Endothelial cell of umbilical vein (primary cell): ENCODE measurements around the gene CAV1. TPM values are rescaled to one million over a fixed set of nuclear protein-coding genes. Genes with fewer than 3 reads are reported as not detected.

Experiments
- BruUV-seq: library from RNA; stranded (reverse); fragments of 400-500 nt; replicated peaks from 2 replicates; lab custom pipeline; 2021; lab: Mats Ljungman, UMichigan
- CTCF ChIA-PET: fragments of 300-600, 350-600 bp; sonication (Branson Sonifier 250); formaldehyde crosslinking; loops from one replicate; lab custom pipeline; 2021; ENCODE audit warnings: antibody characterized with exemption, inconsistent platforms; lab: Charles Lee
- POLR2A ChIA-PET: fragments of 300-600, 350-600 bp; sonication (Branson Sonifier 250); formaldehyde crosslinking; loops from one replicate; lab custom pipeline; 2021; ENCODE audit warnings: antibody characterized with exemption, inconsistent platforms; lab: Charles Lee
- DNase-seq: peaks from one replicate; pipeline ENCODE4 v3.0.0-alpha.2; 2011; ENCODE audit warnings: low read depth, low spot score
- FAIRE-seq: peaks from 2 replicates; lab custom pipeline; 2011; peaks lifted over from hg19 to GRCh38; lab: Jason Lieb, UNC
- H2AFZ ChIP-seq: 2 replicates; pipeline ENCODE4 v1.6.0; 2012; ENCODE audit warnings: low read depth, low read length, control low read depth, inconsistent platforms
- H3K27ac ChIP-seq: 2 replicates; pipeline ENCODE4 v1.5.1; 2011; ENCODE audit warnings: low read depth, mild to moderate bottlenecking, control low read depth, low read length, moderate library complexity; ENCODE audit not compliant: insufficient read depth
- H3K27me3 ChIP-seq, 2 experiments: 2 replicates each; pipeline versions ENCODE4 v1.6.0 to v1.6.1; 2011; ENCODE audit warnings: low read length in 2 of 2, mixed read lengths in 1 of 2; ENCODE audit not compliant: control insufficient read depth in 2 of 2, insufficient read depth in 2 of 2
- H3K36me3 ChIP-seq, 2 experiments: 2 replicates in 1 of 2; 3 replicates in 1 of 2; pipeline ENCODE4 v1.5.1; 2011; ENCODE audit warnings: low read length in 2 of 2, mild to moderate bottlenecking in 1 of 2, moderate library complexity in 1 of 2; ENCODE audit not compliant: control insufficient read depth in 2 of 2, insufficient read depth in 2 of 2; ENCODE audit errors: extremely low read depth in 1 of 2
- H3K4me1 ChIP-seq: 3 replicates; pipeline ENCODE4 v1.5.1; 2011; ENCODE audit warnings: mild to moderate bottlenecking, low read length; ENCODE audit not compliant: control insufficient read depth, insufficient read depth; ENCODE audit errors: extremely low read depth
- H3K4me2 ChIP-seq: 2 replicates; pipeline ENCODE4 v1.6.1; 2011; ENCODE audit warnings: low read length, control low read depth, mixed read lengths; ENCODE audit not compliant: insufficient read depth
- H3K4me3 ChIP-seq, 3 experiments: fragments of 200-600 bp in 1 of 3; sonication (generic), shearing (Covaris generic) in 1 of 3; replicated peaks in 1 of 3; 2 replicates each; pipeline ENCODE4 v1.5.1; 2011 to 2016; ENCODE audit warnings: control low read depth in 3 of 3, low read length in 3 of 3, mild to moderate bottlenecking in 2 of 3, inconsistent platforms in 1 of 3, low read depth in 1 of 3, moderate library complexity in 1 of 3; ENCODE audit not compliant: insufficient read depth in 1 of 3
- H3K79me2 ChIP-seq: 2 replicates; pipeline ENCODE4 v1.6.0; 2012; ENCODE audit warnings: low read length, inconsistent platforms; ENCODE audit not compliant: control insufficient read depth, insufficient read depth
- H3K9ac ChIP-seq: replicated peaks from 2 replicates; pipeline ENCODE3; 2011; ENCODE audit warnings: low read length, control low read depth; ENCODE audit not compliant: insufficient read depth; ENCODE audit errors: extremely low read depth
- H3K9me1 ChIP-seq: replicated peaks from 3 replicates; pipeline ENCODE4 v1.6.0; 2011; ENCODE audit warnings: mild to moderate bottlenecking, low read length; ENCODE audit not compliant: control insufficient read depth, insufficient read depth; ENCODE audit errors: extremely low read depth
- H3K9me3 ChIP-seq: replicated peaks from 2 replicates; pipeline ENCODE4 v1.5.1; 2012; ENCODE audit warnings: low read length, inconsistent platforms; ENCODE audit not compliant: control insufficient read depth, insufficient read depth
- H4K20me1 ChIP-seq: replicated peaks from 2 replicates; pipeline ENCODE3; 2011; ENCODE audit warnings: mild to moderate bottlenecking, low read length; ENCODE audit not compliant: control insufficient read depth, insufficient read depth; ENCODE audit errors: extremely low read depth
- CTCF ChIP-seq, 2 donors: IDR thresholded peaks; 1 replicate in 1 of 2; 2 replicates in 1 of 2; pipeline ENCODE4 v1.5.1; 2011; ENCODE audit warnings: low read length in 2 of 2, mild to moderate bottlenecking in 2 of 2, moderate library complexity in 2 of 2, control low read depth in 1 of 2, inconsistent platforms in 1 of 2, low read depth in 1 of 2; ENCODE audit not compliant: insufficient read depth in 1 of 2; ENCODE audit errors: extremely low read depth in 1 of 2
- EZH2 ChIP-seq: IDR thresholded peaks from 2 replicates; pipeline ENCODE4 v1.6.1; 2012; ENCODE audit warnings: borderline replicate concordance, low read depth, mild to moderate bottlenecking, moderate library complexity, low read length, inconsistent platforms; ENCODE audit not compliant: severe bottlenecking
- FOS ChIP-seq: IDR thresholded peaks from 2 replicates; pipeline ENCODE4 v1.6.1; 2011; ENCODE audit warnings: mild to moderate bottlenecking, low read length, moderate library complexity, borderline replicate concordance; ENCODE audit not compliant: insufficient read depth
- GATA2 ChIP-seq: IDR thresholded peaks from 2 replicates; pipeline ENCODE4 v1.7.0; 2011; ENCODE audit warnings: low read depth, mild to moderate bottlenecking, moderate library complexity, mixed read lengths, low read length; ENCODE audit not compliant: insufficient read length, insufficient read depth
- JUN ChIP-seq: IDR thresholded peaks from 2 replicates; pipeline ENCODE4 v1.6.1; 2011; ENCODE audit warnings: borderline replicate concordance, low read depth; ENCODE audit not compliant: insufficient read length, insufficient read depth
- MYC ChIP-seq: IDR thresholded peaks from one replicate; pipeline ENCODE4 v1.6.1; 2011; ENCODE audit warnings: mild to moderate bottlenecking, low read depth, low read length
- POLR2A ChIP-seq: IDR thresholded peaks from 2 replicates; pipeline ENCODE4 v1.6.1; 2012; ENCODE audit warnings: low read depth, mild to moderate bottlenecking, control low read depth, low read length
- POLR2AphosphoS5 ChIP-seq: IDR thresholded peaks from 2 replicates; pipeline ENCODE4 v1.6.1; 2012; ENCODE audit warnings: low read depth, mild to moderate bottlenecking, control low read depth, low read length, moderate library complexity; ENCODE audit not compliant: insufficient read depth
- dilution Hi-C: fragments of 300-500 bp; cut with MboI; formaldehyde crosslinking; loops from one replicate; pipeline ENCODE4 v1.15.0; 2019; ENCODE audit warnings: low sequenced_read_pairs; ENCODE audit not compliant: extremely low pct_ligation_motif_present
- intact Hi-C: fragments of 100-400 bp; cut with micrococcal nuclease; formaldehyde crosslinking; loops from one replicate; pipeline ENCODE4 v1.10.0; 2022
- polyA plus RNA-seq, 4 experiments: library from polyadenylated mRNA; depleted of rRNA in 3 of 4; stranded (reverse) in 3 of 4; unstranded in 1 of 4; fragments of >200 nt; gene quantifications; 2 replicates each; pipeline versions ENCODE4 v1.2.1 to v1.2.3, GENCODE V29; 2011 to 2012; ENCODE audit warnings: missing spikeins in 1 of 4
- total RNA-seq: library from RNA; stranded (reverse); gene quantifications from 2 replicates; pipeline ENCODE4 v1.2.3, GENCODE V29; 2021
- TF ChIP-seq, protein P1 (sequence below): IDR thresholded peaks from 2 replicates; pipeline ENCODE4 v1.6.1; 2011; ENCODE audit not compliant: insufficient read depth, insufficient read length

The CAV1 gene
- total and polyA plus RNA-seq, 2 donors (not counting 3 experiments of a cell fraction or from before 2014, with no cell fraction given), result 1,483 to 3,129 TPM

GRCh38 chr7:116529250-116529649 lies 4.4 kb downstream of the CAV1 start:
- DNase-seq (no peak), FAIRE-seq (no peak)
- H3K9me3 ChIP-seq, result no peaks in the 10 kb centered on the region
- H3K27me3 ChIP-seq, result no peaks in the 10 kb centered on the region
- TF ChIP-seq EZH2 (no peak), POLR2AphosphoS5 (no peak), MYC (no peak), FOS (no peak), CTCF (IDR thresholded peaks at IDR 0.05; ENCODE audit: extremely low read depth in 1 of 2, insufficient read depth in 1 of 2, low read depth in 1 of 2, low read length in 2 of 2) (no peak), GATA2 (no peak), JUN (no peak), POLR2A (no peak)
- TF ChIP-seq, protein P1, sequence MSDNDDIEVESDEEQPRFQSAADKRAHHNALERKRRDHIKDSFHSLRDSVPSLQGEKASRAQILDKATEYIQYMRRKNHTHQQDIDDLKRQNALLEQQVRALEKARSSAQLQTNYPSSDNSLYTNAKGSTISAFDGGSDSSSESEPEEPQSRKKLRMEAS, result no peak
- peaks cover 9% of the 10 kb centered on the region for H4K20me1 ChIP-seq
- H3K79me2 ChIP-seq, result peaks cover 91% of the 10 kb centered on the region
- dilution Hi-C loops, result no loop called here
- intact Hi-C loops, result loop anchor here (10.0 kb wide), 1 partner anchor 146 kb away; the partner anchor contains the start of gene MET
- peaks cover 55% of the 10 kb centered on the region for H3K4me1 ChIP-seq
- H3K36me3 ChIP-seq, result peaks cover 14 to 35% of the 10 kb centered on the region in 2 experiments
- peak overlapping the region; percentile 26 for H3K9ac ChIP-seq
- no peak overlapping the region for H3K27ac ChIP-seq
- POLR2A ChIA-PET, result interaction anchor here (1.2 kb wide), 1 partner anchor 18 kb away, joined by 3 read pairs; no protein-coding TSS in a partner anchor
- CTCF ChIA-PET, result interaction anchor here (1.1 to 5.1 kb wide), 6 partner anchors 13 to 293 kb away, joined by 3 to 64 read pairs (median 6); no protein-coding TSS in a partner anchor
- H3K9me1 ChIP-seq, result no peaks in the 10 kb centered on the region
- peak overlapping the region in 2 of 3 experiments; percentile 17 to 48 for H3K4me3 ChIP-seq
- peak overlapping the region; percentile 83 for H3K4me2 ChIP-seq
- H2AFZ ChIP-seq, result no peak overlapping the region
- no TSS peak for BruUV-seq
